ENCODE results near the gene CIRBP. TPM values are rescaled to one million over a fixed set of nuclear protein-coding genes. Genes with fewer than 3 reads are reported as not detected.

The CIRBP gene
- total RNA-seq, 1 donor from 2014 or later, result 399 TPM

DNA sequence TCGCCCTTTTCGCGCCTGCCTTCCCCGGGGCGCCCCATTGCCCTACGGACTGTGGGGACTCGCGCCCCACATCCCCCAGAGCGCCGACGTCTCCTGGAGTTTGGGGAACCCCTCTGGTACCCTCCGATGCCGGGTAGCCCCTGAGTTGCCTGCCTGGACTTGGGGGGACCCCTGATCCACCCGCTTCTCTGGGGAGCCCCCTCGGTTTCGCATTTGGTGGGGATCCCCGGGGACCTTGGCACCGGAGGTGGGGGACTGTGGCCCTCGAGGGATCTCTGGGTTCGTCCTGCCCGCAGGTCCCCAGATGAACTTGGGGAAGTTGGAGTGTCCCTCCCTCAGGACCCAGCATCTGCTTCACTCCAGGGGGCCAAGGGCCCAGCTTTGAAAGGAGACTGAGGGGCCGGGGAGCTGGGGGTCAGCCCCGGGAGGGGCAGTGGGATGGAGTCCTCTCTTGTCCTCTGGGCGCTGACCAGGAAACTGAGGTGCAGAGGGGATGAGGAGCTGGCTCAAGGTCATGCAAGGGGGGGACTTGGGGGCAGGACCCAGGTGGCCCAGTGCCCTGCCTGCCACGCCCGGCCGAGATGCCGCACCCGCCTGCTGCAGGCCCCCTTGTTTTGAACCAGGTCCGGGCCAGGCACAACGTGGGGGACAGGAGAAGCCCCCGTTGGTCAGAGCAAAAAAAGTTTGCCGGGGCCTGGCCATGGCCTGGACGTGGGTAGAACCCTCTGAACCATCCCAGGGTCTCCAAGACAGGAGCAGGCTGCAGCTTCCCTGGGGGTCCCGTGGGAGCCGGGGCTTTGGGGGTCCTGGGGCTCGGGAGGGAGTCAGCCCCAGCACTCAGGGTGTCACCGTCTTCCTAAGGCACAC is 17.6 kb downstream of the CIRBP start:
- peaks cover 10% of the 10 kb centered on the region for H3K4me1 Mint-ChIP-seq
- CTCF ChIA-PET, result no interaction called here
- TF ChIP-seq, protein P1, sequence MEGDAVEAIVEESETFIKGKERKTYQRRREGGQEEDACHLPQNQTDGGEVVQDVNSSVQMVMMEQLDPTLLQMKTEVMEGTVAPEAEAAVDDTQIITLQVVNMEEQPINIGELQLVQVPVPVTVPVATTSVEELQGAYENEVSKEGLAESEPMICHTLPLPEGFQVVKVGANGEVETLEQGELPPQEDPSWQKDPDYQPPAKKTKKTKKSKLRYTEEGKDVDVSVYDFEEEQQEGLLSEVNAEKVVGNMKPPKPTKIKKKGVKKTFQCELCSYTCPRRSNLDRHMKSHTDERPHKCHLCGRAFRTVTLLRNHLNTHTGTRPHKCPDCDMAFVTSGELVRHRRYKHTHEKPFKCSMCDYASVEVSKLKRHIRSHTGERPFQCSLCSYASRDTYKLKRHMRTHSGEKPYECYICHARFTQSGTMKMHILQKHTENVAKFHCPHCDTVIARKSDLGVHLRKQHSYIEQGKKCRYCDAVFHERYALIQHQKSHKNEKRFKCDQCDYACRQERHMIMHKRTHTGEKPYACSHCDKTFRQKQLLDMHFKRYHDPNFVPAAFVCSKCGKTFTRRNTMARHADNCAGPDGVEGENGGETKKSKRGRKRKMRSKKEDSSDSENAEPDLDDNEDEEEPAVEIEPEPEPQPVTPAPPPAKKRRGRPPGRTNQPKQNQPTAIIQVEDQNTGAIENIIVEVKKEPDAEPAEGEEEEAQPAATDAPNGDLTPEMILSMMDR (IDR thresholded peaks at IDR 0.05), result no peak
- intact Hi-C loops (cut with micrococcal nuclease), result no loop called here
- no peaks in the 10 kb centered on the region for H3K36me3 Mint-ChIP-seq (ENCODE audit: low read depth)
- ATAC-seq (ENCODE audit: low read depth), result no peak
- DNase-seq, result no peak
- POLR2A ChIA-PET, result interaction anchor here (0.6 kb wide), 1 partner anchor 316 kb away, joined by 3 read pairs; no protein-coding TSS in a partner anchor
- no peaks in the 10 kb centered on the region for H3K9me3 Mint-ChIP-seq
- H3K27me3 Mint-ChIP-seq, result peaks cover 30% of the 10 kb centered on the region
- peak overlapping the region; percentile 70 for H3K4me3 Mint-ChIP-seq
- H3K27ac Mint-ChIP-seq, result no peak overlapping the region

DNA sequence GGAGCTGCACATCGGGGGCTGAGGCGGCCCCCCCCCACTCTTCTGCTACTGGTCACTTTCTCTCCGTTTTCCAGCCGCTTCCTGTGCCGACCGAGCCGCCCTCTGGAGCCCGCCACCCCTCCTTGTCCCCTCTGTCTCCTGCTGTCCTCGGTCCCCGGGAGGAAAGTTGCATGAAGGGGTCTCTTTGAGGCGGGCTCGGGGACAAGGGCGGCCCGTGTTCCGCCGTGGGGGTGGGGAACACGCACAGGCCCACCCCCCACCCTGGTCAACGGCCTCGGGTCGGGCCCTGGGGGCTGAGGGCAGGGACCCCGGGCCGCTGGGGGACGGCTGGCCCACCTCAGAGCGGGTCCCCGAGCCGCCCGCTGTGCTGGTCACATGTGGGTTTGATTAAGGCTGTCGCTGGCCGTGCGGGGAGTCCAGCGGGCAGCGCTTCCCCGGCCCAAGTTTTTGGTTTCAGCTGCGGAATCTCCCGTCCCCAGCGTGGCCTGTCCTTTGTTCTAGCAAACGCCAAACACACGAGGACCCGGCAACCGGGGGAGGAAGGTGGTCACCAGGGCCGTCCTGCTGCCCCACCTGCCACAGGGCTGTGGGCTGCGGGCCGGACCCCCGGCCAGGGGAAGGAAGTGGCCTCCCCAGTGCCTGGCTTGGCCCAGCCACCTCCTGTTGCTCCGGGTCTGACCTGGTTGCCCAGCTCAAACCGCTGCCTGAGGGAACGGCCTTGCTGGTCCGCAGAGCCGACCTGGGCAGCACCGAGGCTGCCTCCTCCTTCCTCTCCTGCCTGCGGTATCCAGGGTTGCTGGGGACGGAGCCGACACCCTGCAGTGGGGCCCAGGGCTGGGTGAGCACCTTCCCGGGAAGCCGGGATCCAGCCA is 18.5 kb downstream of the CIRBP start:
- peaks cover 33% of the 10 kb centered on the region for H3K27me3 Mint-ChIP-seq
- no peaks in the 10 kb centered on the region for H3K9me3 Mint-ChIP-seq
- TF ChIP-seq, protein P1 (IDR thresholded peaks at IDR 0.05), result no peak
- ChIA-PET CTCF (no interaction called here), POLR2A (interaction anchor here (0.6 kb wide), 1 partner anchor 315 kb away, joined by 3 read pairs; no protein-coding TSS in a partner anchor)
- ATAC-seq (ENCODE audit: low read depth) (no peak), DNase-seq (no peak)
- H3K36me3 Mint-ChIP-seq (ENCODE audit: low read depth), result no peaks in the 10 kb centered on the region
- H3K4me1 Mint-ChIP-seq, result peaks cover 18% of the 10 kb centered on the region
- no peak overlapping the region for H3K4me3 Mint-ChIP-seq
- no peak overlapping the region for H3K27ac Mint-ChIP-seq
- intact Hi-C loops (cut with micrococcal nuclease), result no loop called here

DNA sequence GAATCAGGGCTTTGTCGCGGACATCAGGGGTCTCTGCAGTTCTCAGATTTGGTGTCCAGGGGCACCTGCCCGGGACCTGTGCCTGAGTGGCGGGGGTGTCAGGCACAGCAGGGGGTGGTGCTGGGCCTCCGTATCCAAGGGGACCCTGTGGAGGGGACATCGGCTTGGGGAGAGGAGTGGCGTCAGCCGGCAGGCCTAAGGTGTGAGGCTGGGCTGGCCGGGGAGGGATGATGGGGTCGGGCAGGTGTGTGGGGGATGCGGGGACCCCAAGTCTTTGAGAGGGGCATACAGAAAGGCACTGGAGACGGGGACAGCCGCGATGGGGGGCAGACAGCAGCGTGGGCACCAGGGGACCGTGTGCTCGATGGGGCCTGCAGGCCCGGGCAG is 19.1 kb downstream of the CIRBP start:
- intact Hi-C loops (cut with micrococcal nuclease), result no loop called here
- ChIA-PET CTCF (no interaction called here), POLR2A (no interaction called here)
- DNase-seq, result no peak
- Mint-ChIP-seq H3K9me3 (no peaks in the 10 kb centered on the region), H3K36me3 (ENCODE audit: low read depth) (no peaks in the 10 kb centered on the region), H3K4me3 (no peak overlapping the region), H3K27me3 (peaks cover 32% of the 10 kb centered on the region), H3K27ac (no peak overlapping the region), H3K4me1 (peaks cover 19% of the 10 kb centered on the region)
- ATAC-seq (ENCODE audit: low read depth), result no peak
- TF ChIP-seq, protein P1 (IDR thresholded peaks at IDR 0.05), result no peak

DNA sequence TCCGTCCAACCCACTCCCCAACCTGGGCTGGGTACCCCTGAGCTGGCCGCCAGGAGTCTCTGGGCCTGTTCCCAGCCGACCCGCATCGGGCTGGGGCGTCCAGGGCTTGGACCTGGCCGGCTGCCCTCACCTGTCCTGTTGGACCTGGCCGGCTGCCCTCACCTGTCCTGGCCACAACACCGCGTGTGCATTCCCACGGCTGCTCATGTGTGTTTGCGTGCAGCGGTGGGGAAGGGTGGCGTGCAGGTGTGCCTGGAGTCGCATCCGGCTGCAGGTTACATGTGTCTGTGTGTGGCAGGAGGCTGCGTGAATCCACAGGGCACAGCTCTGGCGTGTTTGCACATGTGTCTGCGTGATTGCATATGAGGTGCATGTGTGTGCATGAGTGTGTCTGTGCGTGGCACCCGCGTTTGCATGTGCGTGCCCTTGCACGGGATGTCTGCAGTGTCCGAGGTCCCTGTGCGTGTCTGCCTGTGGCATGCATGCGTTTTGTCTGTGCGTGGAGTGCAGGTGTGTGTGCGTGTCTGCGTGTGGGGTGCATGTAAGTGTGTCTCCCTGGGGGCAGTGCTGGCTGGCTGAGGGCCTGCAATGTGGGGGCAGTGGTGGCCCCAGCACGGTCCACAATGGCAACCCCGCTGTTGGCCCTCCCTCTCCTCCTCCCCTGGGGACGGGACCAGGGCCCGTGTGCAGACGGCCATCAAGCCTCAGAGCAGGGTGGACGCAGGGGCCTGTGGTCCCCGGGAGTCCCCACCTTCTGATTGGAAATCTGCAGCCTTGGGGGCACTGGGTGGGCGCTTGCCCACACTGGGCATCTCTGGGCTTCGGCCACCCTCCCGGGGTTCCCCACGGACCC is 19.9 kb downstream of the CIRBP start:
- ATAC-seq (ENCODE audit: low read depth) (no peak), DNase-seq (no peak)
- Mint-ChIP-seq H3K4me3 (no peak overlapping the region), H3K27me3 (peaks cover 30% of the 10 kb centered on the region), H3K9me3 (no peaks in the 10 kb centered on the region), H3K4me1 (peaks cover 19% of the 10 kb centered on the region), H3K27ac (no peak overlapping the region), H3K36me3 (ENCODE audit: low read depth) (no peaks in the 10 kb centered on the region)
- ChIA-PET POLR2A (no interaction called here), CTCF (no interaction called here)
- intact Hi-C loops (cut with micrococcal nuclease), result no loop called here
- TF ChIP-seq, protein P1 (IDR thresholded peaks at IDR 0.05), result no peak

Data from activated B cell treated with CpG ODN at 0.5 μM for 24 hours (primary cell).